Activated CD4-positive, alpha-beta T cell treated with anti-CD3 and anti-CD28 coated beads, Interleukin-2, amount 10 ng/mL, durations not matched to agents 24 days and 14 days (primary cell): Measurements from ENCODE around the gene TPD52L1. TPM values are rescaled to one million over a fixed set of nuclear protein-coding genes. Genes with fewer than 3 reads are reported as not detected.

ENCODE experiments used
- DNase-seq: peaks from one replicate; pipeline ENCODE4 v3.0.0; 2022
- H3K27ac Mint-ChIP-seq: one replicate; pipeline ENCODE4 v1.8.0; 2022; ENCODE audit warnings: mild to moderate bottlenecking, mixed read lengths
- H3K27me3 Mint-ChIP-seq: one replicate; pipeline ENCODE4 v1.8.0; 2022; ENCODE audit warnings: mixed read lengths
- H3K36me3 Mint-ChIP-seq: one replicate; pipeline ENCODE4 v1.8.0; 2022; ENCODE audit warnings: low read depth, mild to moderate bottlenecking, mixed read lengths
- H3K4me1 Mint-ChIP-seq: one replicate; pipeline ENCODE4 v1.8.0; 2021; ENCODE audit warnings: mixed read lengths
- H3K4me3 Mint-ChIP-seq: one replicate; pipeline ENCODE4 v1.8.0; 2022; ENCODE audit warnings: mild to moderate bottlenecking, moderate library complexity, mixed read lengths
- H3K9me3 Mint-ChIP-seq: one replicate; pipeline ENCODE4 v1.8.0; 2021; ENCODE audit warnings: mixed read lengths
- intact Hi-C: fragments of 100-400 bp; cut with micrococcal nuclease; formaldehyde crosslinking; loops from one replicate; pipeline ENCODE4 v1.15.1; 2023
- total RNA-seq: library from RNA; stranded (reverse); gene quantifications from 2 replicates; pipeline ENCODE4 v1.2.3, GENCODE V29; 2022

The TPD52L1 gene
- total RNA-seq, 1 donor from 2014 or later = not detected

- Mint-ChIP-seq H3K27ac (no peak overlapping the region), H3K4me1 (no peaks in the 10 kb centered on the region), H3K36me3 (no peaks in the 10 kb centered on the region), H3K9me3 (no peaks in the 10 kb centered on the region), H3K27me3 (peaks cover 5% of the 10 kb centered on the region), H3K4me3 (no peak overlapping the region)
- intact Hi-C loops = no loop called here
- DNase-seq = no peak
Measured at GRCh38 chr6:125170376-125170775, 16.8 kb downstream of the TPD52L1 start.

- Mint-ChIP-seq H3K36me3 (no peaks in the 10 kb centered on the region), H3K27me3 (peaks cover 8% of the 10 kb centered on the region), H3K4me1 (no peaks in the 10 kb centered on the region), H3K27ac (no peak overlapping the region), H3K9me3 (no peaks in the 10 kb centered on the region), H3K4me3 (no peak overlapping the region)
- DNase-seq = no peak
- intact Hi-C loops = no loop called here
Measured at GRCh38 chr6:125173341-125174095, 19.9 kb downstream of the TPD52L1 start.

GRCh38 chr6:125174626-125175025 lies 21.1 kb downstream of the TPD52L1 start:
- intact Hi-C loops = no loop called here
- no peak for DNase-seq
- H3K36me3 Mint-ChIP-seq = no peaks in the 10 kb centered on the region

GRCh38 chr6:125175466-125176048 lies 22.0 kb downstream of the TPD52L1 start:
- no peaks in the 10 kb centered on the region for H3K9me3 Mint-ChIP-seq
- DNase-seq = no peak
- H3K36me3 Mint-ChIP-seq = no peaks in the 10 kb centered on the region
- no peak overlapping the region for H3K4me3 Mint-ChIP-seq
- intact Hi-C loops = no loop called here
- peaks cover 18% of the 10 kb centered on the region for H3K27me3 Mint-ChIP-seq
- no peak overlapping the region for H3K27ac Mint-ChIP-seq
- no peaks in the 10 kb centered on the region for H3K4me1 Mint-ChIP-seq

More at GRCh38 chr6:125174626-125175025, 21.1 kb downstream of the TPD52L1 start:
- Mint-ChIP-seq H3K4me3 (no peak overlapping the region), H3K27me3 (peaks cover 15% of the 10 kb centered on the region), H3K4me1 (no peaks in the 10 kb centered on the region), H3K9me3 (no peaks in the 10 kb centered on the region), H3K27ac (no peak overlapping the region)

GRCh38 chr6:125182237-125183008 lies 28.9 kb downstream of the TPD52L1 start:
- H3K4me1 Mint-ChIP-seq = no peaks in the 10 kb centered on the region
- DNase-seq = no peak
- no peak overlapping the region for H3K27ac Mint-ChIP-seq
- H3K27me3 Mint-ChIP-seq = peaks cover 24% of the 10 kb centered on the region
- intact Hi-C loops = no loop called here
- H3K9me3 Mint-ChIP-seq = no peaks in the 10 kb centered on the region
- H3K4me3 Mint-ChIP-seq = no peak overlapping the region
- no peaks in the 10 kb centered on the region for H3K36me3 Mint-ChIP-seq

- no peaks in the 10 kb centered on the region for H3K4me1 Mint-ChIP-seq
- no peaks in the 10 kb centered on the region for H3K9me3 Mint-ChIP-seq
- intact Hi-C loops = no loop called here
- DNase-seq = no peak
- no peak overlapping the region for H3K27ac Mint-ChIP-seq
- no peaks in the 10 kb centered on the region for H3K36me3 Mint-ChIP-seq
- peaks cover 26% of the 10 kb centered on the region for H3K27me3 Mint-ChIP-seq
- no peak overlapping the region for H3K4me3 Mint-ChIP-seq
Measured at GRCh38 chr6:125183391-125183790, 29.8 kb downstream of the TPD52L1 start.

- Mint-ChIP-seq H3K4me1 (peaks cover 2% of the 10 kb centered on the region), H3K27ac (no peak overlapping the region), H3K27me3 (peaks cover 22% of the 10 kb centered on the region), H3K4me3 (no peak overlapping the region), H3K9me3 (no peaks in the 10 kb centered on the region), H3K36me3 (no peaks in the 10 kb centered on the region)
- intact Hi-C loops = no loop called here
- no peak for DNase-seq
Measured at GRCh38 chr6:125188037-125188436, 34.5 kb downstream of the TPD52L1 start.

GRCh38 chr6:125188594-125189203 lies 35.1 kb downstream of the TPD52L1 start:
- Mint-ChIP-seq H3K36me3 (no peaks in the 10 kb centered on the region), H3K27me3 (peaks cover 19% of the 10 kb centered on the region), H3K4me3 (no peak overlapping the region), H3K27ac (no peak overlapping the region), H3K4me1 (peaks cover 2% of the 10 kb centered on the region), H3K9me3 (no peaks in the 10 kb centered on the region)
- DNase-seq = no peak
- intact Hi-C loops = no loop called here

GRCh38 chr6:125189494-125189893 lies 35.9 kb downstream of the TPD52L1 start:
- Mint-ChIP-seq H3K4me1 (peaks cover 2% of the 10 kb centered on the region), H3K27me3 (peaks cover 18% of the 10 kb centered on the region), H3K27ac (no peak overlapping the region), H3K9me3 (no peaks in the 10 kb centered on the region), H3K36me3 (no peaks in the 10 kb centered on the region), H3K4me3 (no peak overlapping the region)
- intact Hi-C loops = no loop called here
- no peak for DNase-seq

GRCh38 chr6:125190667-125191066 lies 37.1 kb downstream of the TPD52L1 start:
- H3K27me3 Mint-ChIP-seq = peaks cover 13% of the 10 kb centered on the region
- intact Hi-C loops = loop anchor here (5.0 kb wide), 1 partner anchor 112 kb away; the partner anchor contains the start of gene HDDC2
- H3K27ac Mint-ChIP-seq = no peak overlapping the region
- H3K36me3 Mint-ChIP-seq = no peaks in the 10 kb centered on the region
- no peak overlapping the region for H3K4me3 Mint-ChIP-seq
- DNase-seq = no peak
- H3K9me3 Mint-ChIP-seq = no peaks in the 10 kb centered on the region
- H3K4me1 Mint-ChIP-seq = peaks cover 2% of the 10 kb centered on the region

GRCh38 chr6:125191916-125192609 lies 38.5 kb downstream of the TPD52L1 start:
- Mint-ChIP-seq H3K27ac (no peak overlapping the region), H3K27me3 (peaks cover 17% of the 10 kb centered on the region), H3K36me3 (no peaks in the 10 kb centered on the region), H3K9me3 (no peaks in the 10 kb centered on the region), H3K4me1 (peaks cover 2% of the 10 kb centered on the region), H3K4me3 (no peak overlapping the region)
- peak; percentile 85 for DNase-seq
- intact Hi-C loops = loop anchor here (2.0 to 5.0 kb wide), 2 partner anchors 110 to 577 kb away; partner anchors contain the start of gene HDDC2

GRCh38 chr6:125192610-125192930 lies 39.0 kb downstream of the TPD52L1 start:
- Mint-ChIP-seq H3K4me1 (peaks cover 2% of the 10 kb centered on the region), H3K27me3 (peaks cover 19% of the 10 kb centered on the region), H3K27ac (no peak overlapping the region), H3K9me3 (no peaks in the 10 kb centered on the region), H3K4me3 (no peak overlapping the region), H3K36me3 (no peaks in the 10 kb centered on the region)
- intact Hi-C loops = loop anchor here (2.0 to 5.0 kb wide), 2 partner anchors 110 to 576 kb away; partner anchors contain the start of gene HDDC2
- no peak for DNase-seq

- Mint-ChIP-seq H3K4me1 (peaks cover 2% of the 10 kb centered on the region), H3K36me3 (no peaks in the 10 kb centered on the region), H3K9me3 (no peaks in the 10 kb centered on the region), H3K4me3 (no peak overlapping the region), H3K27me3 (peaks cover 17% of the 10 kb centered on the region), H3K27ac (no peak overlapping the region)
- DNase-seq = no peak
- intact Hi-C loops = loop anchor here (2.0 to 5.0 kb wide), 2 partner anchors 109 to 576 kb away; partner anchors contain the start of gene HDDC2
Measured at GRCh38 chr6:125193208-125193607, 39.6 kb downstream of the TPD52L1 start.
